Stimulated activated CD4-positive, alpha-beta T cell treated with anti-CD3 and anti-CD28 coated beads, TNF-alpha, amount 100 ng/mL, for 4 hours (primary cell): ENCODE data around the gene FGFBP2.
"Not testable (repeated sequence)": the region's sequence is repeated elsewhere in the genome, so short reads cannot be mapped to it uniquely, and the experiment has no call there.

Source experiments
- DNase-seq, 3 experiments: peaks; one replicate each; pipeline ENCODE4 v3.0.0-alpha.2; 2020; ENCODE audit warnings: low read depth in 3 of 3

FGFBP2 gene

GRCh38 chr4:15930314-15930713 is 32.7 kb downstream of the FGFBP2 start:
- no peak for DNase-seq

GRCh38 chr4:15929540-15929939 is 33.4 kb downstream of the FGFBP2 start:
- no peak for DNase-seq

- no peak for DNase-seq
These were observed 34.1 kb downstream of the FGFBP2 start for GRCh38 chr4:15928883-15929282.

- DNase-seq: no peak
These were observed 36.5 kb downstream of the FGFBP2 start for GRCh38 chr4:15926486-15926885.

GRCh38 chr4:15925830-15926229 is 37.1 kb downstream of the FGFBP2 start:
- DNase-seq: no peak

GRCh38 chr4:15921592-15921932 is 41.4 kb downstream of the FGFBP2 start:
- DNase-seq: no peak

- DNase-seq: no peak
These were observed 42.0 kb downstream of the FGFBP2 start for GRCh38 chr4:15920723-15921591.

- no peak for DNase-seq
These were observed 44.4 kb downstream of the FGFBP2 start for GRCh38 chr4:15918484-15919129.

- DNase-seq: no peak
These were observed 45.7 kb downstream of the FGFBP2 start for GRCh38 chr4:15917297-15917696.

- DNase-seq: not testable (repeated sequence)
These were observed 46.6 kb downstream of the FGFBP2 start for GRCh38 chr4:15916358-15916757.

- no peak for DNase-seq
These were observed 48.2 kb downstream of the FGFBP2 start for GRCh38 chr4:15914736-15915135.

- no peak for DNase-seq
These were observed 48.7 kb downstream of the FGFBP2 start for GRCh38 chr4:15914291-15914690.

GRCh38 chr4:15913631-15913970 is 49.4 kb downstream of the FGFBP2 start:
- no peak for DNase-seq

- DNase-seq: no peak
These were observed 49.9 kb downstream of the FGFBP2 start for GRCh38 chr4:15912961-15913630.

GRCh38 chr4:15912236-15912635 is 50.7 kb downstream of the FGFBP2 start:
- DNase-seq: no peak
